ENCODE measurements around the gene CCL2. TPM values are rescaled to one million over a fixed set of nuclear protein-coding genes. Genes with fewer than 3 reads are reported as not detected.

Gene CCL2
- total and polyA plus RNA-seq, 2 experiments from 2014 or later: 1.5 to 18.5 TPM

GRCh38 chr17:34255381-34255732 lies 272 bp downstream of the CCL2 start (continued):
- no peak for TF ChIP-seq POLR2AphosphoS5 (IDR thresholded peaks at IDR 0.05; ENCODE audit: low read depth)

DNA sequence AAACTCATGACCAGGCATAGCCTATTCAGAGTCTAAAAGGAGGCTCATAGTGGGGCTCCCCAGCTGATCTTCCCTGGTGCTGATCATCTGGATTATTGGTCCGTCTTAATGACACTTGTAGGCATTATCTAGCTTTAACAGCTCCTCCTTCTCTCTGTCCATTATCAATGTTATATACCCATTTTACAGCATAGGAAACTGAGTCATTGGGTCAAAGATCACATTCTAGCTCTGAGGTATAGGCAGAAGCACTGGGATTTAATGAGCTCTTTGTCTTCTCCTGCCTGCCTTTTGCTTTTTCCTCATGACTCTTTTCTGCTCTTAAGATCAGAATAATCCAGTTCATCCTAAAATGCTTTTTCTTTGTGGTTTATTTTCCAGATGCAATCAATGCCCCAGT lies 756 bp downstream of the CCL2 start:
- Mint-ChIP-seq H3K4me1 (peaks cover 36% of the 10 kb centered on the region), H3K27me3 (ENCODE audit: insufficient read depth, low read depth, poor library complexity) (peaks cover 9% of the 10 kb centered on the region), H3K36me3 (ENCODE audit: low read depth) (no peaks in the 10 kb centered on the region; the same call in 2 of the 3 replicates), H3K27ac (no peak overlapping the region), H3K9me3 (no peaks in the 10 kb centered on the region), H3K4me3 (peak overlapping the region; percentile 74)
- Histone ChIP-seq H3K36me3 (ENCODE audit: insufficient read depth) (no peaks in the 10 kb centered on the region; the same call in 1 of the 2 replicates), H3K79me2 (replicated peaks; ENCODE audit: insufficient read depth) (no peaks in the 10 kb centered on the region), H3F3A (replicated peaks; ENCODE audit: low read depth) (peaks cover 5% of the 10 kb centered on the region), H3K27me3 (ENCODE audit: insufficient read depth) (peaks cover 9% of the 10 kb centered on the region; the same call in 1 of the 2 replicates), H2AFZ (peak overlapping the region; percentile 33; the same call in 1 of the 2 replicates), H4K20me1 (replicated peaks; ENCODE audit: insufficient read depth) (no peaks in the 10 kb centered on the region), H3K4me3 (peak overlapping the region; percentile 46), H3K9me2 (ENCODE audit: insufficient read depth) (peaks cover 8% of the 10 kb centered on the region; the same call in 1 of the 2 replicates), H3K4me1 (ENCODE audit: insufficient read depth) (peaks cover 31% of the 10 kb centered on the region), H3K27ac (ENCODE audit: low read depth) (peak overlapping the region; percentile 85), H3K4me2 (peak overlapping the region; percentile 89)
- TF ChIP-seq STAT1 (IDR thresholded peaks at IDR 0.05; ENCODE audit: unreplicated experiment): no peak
- no peak for TF ChIP-seq ZNF114 (CRISPR knock-in tag; IDR thresholded peaks at IDR 0.05)
- no peak for TF ChIP-seq POLR2AphosphoS5 (IDR thresholded peaks at IDR 0.05; ENCODE audit: low read depth)
- TF ChIP-seq EZH2phosphoT487 (IDR thresholded peaks at IDR 0.05; ENCODE audit: unreplicated experiment): no peak
- ATAC-seq (no peak), DNase-seq (ENCODE audit: low spot score) (no peak)

DNA sequence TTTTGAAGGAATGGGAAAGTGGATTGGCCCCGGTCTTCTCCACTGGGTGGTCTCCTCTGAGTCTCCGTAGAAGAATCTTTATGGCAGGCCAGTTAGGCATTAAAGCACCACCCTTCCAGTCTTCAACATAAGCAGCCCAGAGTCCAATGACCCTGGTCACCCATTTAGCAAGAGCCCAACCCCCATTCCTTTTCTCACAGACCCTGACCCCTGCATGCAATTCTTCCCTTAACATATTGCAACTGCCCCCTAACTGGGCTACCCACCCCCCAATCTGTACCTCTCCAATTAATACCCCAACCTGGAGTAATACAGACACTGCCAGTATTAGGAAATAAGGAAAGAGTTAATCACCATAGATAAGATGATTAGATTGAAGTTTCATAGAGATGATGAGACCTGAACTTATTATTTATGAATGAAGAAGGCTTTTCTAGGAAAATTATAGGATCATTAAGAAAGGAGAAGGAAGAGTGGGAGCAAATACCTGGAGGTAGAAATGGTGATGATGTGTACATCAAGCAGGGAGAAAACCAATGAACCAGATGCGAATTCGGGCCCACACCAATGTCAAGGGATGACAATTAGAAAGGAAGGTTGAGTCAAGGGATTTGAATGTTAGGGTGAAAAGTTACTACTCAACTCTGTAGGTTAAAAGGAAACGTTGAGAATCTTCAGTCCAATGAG lies 2.4 kb downstream of the CCL2 start:
- Histone ChIP-seq H3K4me1 (ENCODE audit: insufficient read depth) (peaks cover 25% of the 10 kb centered on the region), H4K20me1 (replicated peaks; ENCODE audit: insufficient read depth) (no peaks in the 10 kb centered on the region), H3K36me3 (ENCODE audit: insufficient read depth) (no peaks in the 10 kb centered on the region; the same call in 1 of the 2 replicates), H2AFZ (no peak overlapping the region), H3K9me2 (ENCODE audit: insufficient read depth) (peaks cover 8% of the 10 kb centered on the region; the same call in 1 of the 2 replicates), H3F3A (replicated peaks; ENCODE audit: low read depth) (peaks cover 5% of the 10 kb centered on the region), H3K27ac (ENCODE audit: low read depth) (no peak overlapping the region), H3K4me2 (no peak overlapping the region), H3K4me3 (no peak overlapping the region), H3K27me3 (ENCODE audit: insufficient read depth) (peaks cover 6% of the 10 kb centered on the region; the same call in 1 of the 2 replicates), H3K79me2 (replicated peaks; ENCODE audit: insufficient read depth) (no peaks in the 10 kb centered on the region)
- H3K4me1 Mint-ChIP-seq: peaks cover 29% of the 10 kb centered on the region
- H3K4me3 Mint-ChIP-seq: no peak overlapping the region
- TF ChIP-seq POLR2AphosphoS5 (IDR thresholded peaks at IDR 0.05; ENCODE audit: low read depth) (no peak), ZNF462 (CRISPR knock-in tag; IDR thresholded peaks at IDR 0.05) (no peak)
- H3K9me3 Mint-ChIP-seq: no peaks in the 10 kb centered on the region
- no peaks in the 10 kb centered on the region; the same call in 2 of the 3 replicates for H3K36me3 Mint-ChIP-seq (ENCODE audit: low read depth)
- DNase-seq (ENCODE audit: low spot score): no peak
- no peak for ATAC-seq
- peaks cover 6% of the 10 kb centered on the region for H3K27me3 Mint-ChIP-seq (ENCODE audit: insufficient read depth, low read depth, poor library complexity)
- no peak overlapping the region for H3K27ac Mint-ChIP-seq

All from GM23338 (cell line).